GM12875 (cell line): ENCODE data around the gene CABYR.

Experiments
- H3K4me3 ChIP-seq: one replicate; pipeline ENCODE4 v1.5.1; 2011; ENCODE audit warnings: low read depth, low read length, control low read depth
- TF ChIP-seq, protein P1 (sequence below): IDR thresholded peaks from 2 replicates; pipeline ENCODE4 v1.5.1; 2011; ENCODE audit warnings: low read depth, mild to moderate bottlenecking, control low read depth, inconsistent platforms, low read length, moderate library complexity, borderline replicate concordance; ENCODE audit not compliant: insufficient read depth

The CABYR gene

DNA sequence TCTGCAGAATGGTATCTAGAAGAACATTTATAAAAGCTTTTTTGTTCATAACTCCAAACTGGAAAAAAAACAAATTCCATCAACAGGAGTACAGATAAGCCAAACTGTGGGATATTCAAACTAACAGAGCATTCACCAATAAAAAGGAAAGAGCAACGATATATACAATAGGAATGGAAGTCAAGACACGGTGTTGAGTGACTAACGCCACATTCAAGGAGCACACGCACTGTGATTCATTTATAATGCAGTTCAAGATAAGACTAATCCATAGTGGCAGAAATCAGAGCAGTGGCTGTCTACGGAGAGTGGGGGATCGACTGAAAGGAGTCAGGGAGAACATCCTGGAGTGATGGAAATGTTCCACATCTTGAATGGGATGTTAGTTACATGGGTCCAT, 70.7 kb downstream of the CABYR start:
- TF ChIP-seq, protein P1, sequence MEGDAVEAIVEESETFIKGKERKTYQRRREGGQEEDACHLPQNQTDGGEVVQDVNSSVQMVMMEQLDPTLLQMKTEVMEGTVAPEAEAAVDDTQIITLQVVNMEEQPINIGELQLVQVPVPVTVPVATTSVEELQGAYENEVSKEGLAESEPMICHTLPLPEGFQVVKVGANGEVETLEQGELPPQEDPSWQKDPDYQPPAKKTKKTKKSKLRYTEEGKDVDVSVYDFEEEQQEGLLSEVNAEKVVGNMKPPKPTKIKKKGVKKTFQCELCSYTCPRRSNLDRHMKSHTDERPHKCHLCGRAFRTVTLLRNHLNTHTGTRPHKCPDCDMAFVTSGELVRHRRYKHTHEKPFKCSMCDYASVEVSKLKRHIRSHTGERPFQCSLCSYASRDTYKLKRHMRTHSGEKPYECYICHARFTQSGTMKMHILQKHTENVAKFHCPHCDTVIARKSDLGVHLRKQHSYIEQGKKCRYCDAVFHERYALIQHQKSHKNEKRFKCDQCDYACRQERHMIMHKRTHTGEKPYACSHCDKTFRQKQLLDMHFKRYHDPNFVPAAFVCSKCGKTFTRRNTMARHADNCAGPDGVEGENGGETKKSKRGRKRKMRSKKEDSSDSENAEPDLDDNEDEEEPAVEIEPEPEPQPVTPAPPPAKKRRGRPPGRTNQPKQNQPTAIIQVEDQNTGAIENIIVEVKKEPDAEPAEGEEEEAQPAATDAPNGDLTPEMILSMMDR, result no peak

More for the DNA sequence above, 70.7 kb downstream of the CABYR start:
- H3K4me3 ChIP-seq, result no peak overlapping the region
